Sigmoid colon (tissue), 4 donors: ENCODE measurements around the gene MGAT3.
"Not testable (repeated sequence)": the region's sequence is repeated elsewhere in the genome, so short reads cannot be mapped to it uniquely, and the experiment has no call there.

ENCODE experiments used
- POLR2A ChIP-seq, 2 donors: fragments of 450-650 bp; IDR thresholded peaks; one replicate each; pipeline ENCODE4 v1.6.1; 2016; ENCODE audit warnings: antibody characterized with exemption in 2 of 2, mild to moderate bottlenecking in 2 of 2, moderate library complexity in 2 of 2
- POLR2AphosphoS5 ChIP-seq, 4 donors: sonication (generic); formaldehyde crosslinking; IDR thresholded peaks; one replicate each; pipeline ENCODE4 v1.6.1; 2017; ENCODE audit warnings: antibody characterized with exemption in 4 of 4
- TF ChIP-seq, protein P1 (sequence below), 4 experiments: fragments of 450-650 bp in 3 of 4; fragments of 200-600 bp in 1 of 4; IDR thresholded peaks; one replicate each; pipeline ENCODE4 v1.5.1; 2016 to 2019; ENCODE audit warnings: antibody characterized with exemption in 4 of 4, mild to moderate bottlenecking in 3 of 4, moderate library complexity in 2 of 4

DNA sequence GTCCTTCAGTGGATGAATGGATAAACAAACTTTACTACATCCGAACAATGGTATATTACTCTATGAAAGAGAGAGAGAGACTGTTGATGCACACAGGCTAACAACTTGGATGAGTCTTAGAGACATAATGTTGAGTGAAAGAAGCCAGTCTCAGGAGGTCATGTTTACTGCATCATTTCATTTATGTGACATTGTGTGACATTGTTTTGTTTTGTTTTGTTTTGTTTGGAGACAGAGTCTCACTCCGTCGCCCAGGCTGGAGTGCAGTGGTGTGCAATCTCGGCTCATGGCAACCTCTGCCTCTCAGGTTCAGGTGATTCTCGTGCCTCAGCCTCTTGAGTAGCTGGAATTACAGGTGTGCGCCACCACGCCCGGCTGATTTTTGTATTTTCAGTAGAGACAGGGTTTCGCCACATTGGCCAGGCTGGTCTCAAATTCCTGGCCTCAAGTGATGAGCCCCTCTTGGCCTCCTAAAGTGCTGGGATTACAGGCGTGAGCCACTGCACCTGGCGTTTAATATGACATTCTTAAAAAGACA lies 44.9 kb upstream of the MGAT3 start:
- TF ChIP-seq, protein P1, sequence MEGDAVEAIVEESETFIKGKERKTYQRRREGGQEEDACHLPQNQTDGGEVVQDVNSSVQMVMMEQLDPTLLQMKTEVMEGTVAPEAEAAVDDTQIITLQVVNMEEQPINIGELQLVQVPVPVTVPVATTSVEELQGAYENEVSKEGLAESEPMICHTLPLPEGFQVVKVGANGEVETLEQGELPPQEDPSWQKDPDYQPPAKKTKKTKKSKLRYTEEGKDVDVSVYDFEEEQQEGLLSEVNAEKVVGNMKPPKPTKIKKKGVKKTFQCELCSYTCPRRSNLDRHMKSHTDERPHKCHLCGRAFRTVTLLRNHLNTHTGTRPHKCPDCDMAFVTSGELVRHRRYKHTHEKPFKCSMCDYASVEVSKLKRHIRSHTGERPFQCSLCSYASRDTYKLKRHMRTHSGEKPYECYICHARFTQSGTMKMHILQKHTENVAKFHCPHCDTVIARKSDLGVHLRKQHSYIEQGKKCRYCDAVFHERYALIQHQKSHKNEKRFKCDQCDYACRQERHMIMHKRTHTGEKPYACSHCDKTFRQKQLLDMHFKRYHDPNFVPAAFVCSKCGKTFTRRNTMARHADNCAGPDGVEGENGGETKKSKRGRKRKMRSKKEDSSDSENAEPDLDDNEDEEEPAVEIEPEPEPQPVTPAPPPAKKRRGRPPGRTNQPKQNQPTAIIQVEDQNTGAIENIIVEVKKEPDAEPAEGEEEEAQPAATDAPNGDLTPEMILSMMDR (IDR thresholded peaks at IDR 0.05) = not testable (repeated sequence)
- TF ChIP-seq POLR2A, POLR2AphosphoS5 (IDR thresholded peaks at IDR 0.05): not testable (repeated sequence)
